Measurements from ENCODE around the gene CT47C1. TPM values are rescaled to one million over a fixed set of nuclear protein-coding genes. Genes with fewer than 3 reads are reported as not detected.

The CT47C1 gene
- total and polyA plus RNA-seq, 2 of the 13 experiments (the other 11 are each of a cell fraction or from before 2014, with no cell fraction given) = not detected

- in situ Hi-C loops (cut with HindIII; ENCODE audit: extremely low pct_ligation_motif_present, low pct_unique_long_range_greater_than_20kb) = no loop called here
- H3K27ac ChIP-seq (ENCODE audit: extremely low read length, insufficient read depth, low read length) = no peak overlapping the region
- no peaks in the 10 kb centered on the region for H3K4me1 ChIP-seq (ENCODE audit: insufficient read depth, low read length)
- no peak overlapping the region for H3K9ac ChIP-seq (ENCODE audit: insufficient read depth, low read depth, low read length)
- FAIRE-seq (no peak), ATAC-seq (no peak), DNase-seq (ENCODE audit: low spot score) (no peak)
- H3K36me3 ChIP-seq (replicated peaks in 1 of 2; ENCODE audit: control insufficient read depth in 1 of 2, insufficient read depth in 2 of 2, low read length in 2 of 2) = no peaks in the 10 kb centered on the region
- intact Hi-C loops (cut with micrococcal nuclease; ENCODE audit: unreplicated experiment) = no loop called here
- no peak for TF ChIP-seq SMYD3 (CRISPR knock-in tag; IDR thresholded peaks at IDR 0.05)
- no peak for TF ChIP-seq RBFOX2 (IDR thresholded peaks at IDR 0.05; ENCODE audit: low read depth, low read length)
- TF ChIP-seq NFE2L1 (CRISPR knock-in tag; IDR thresholded peaks at IDR 0.05; ENCODE audit: borderline replicate concordance) = no peak
- no peak for TF ChIP-seq ZNF530 (CRISPR knock-in tag; IDR thresholded peaks at IDR 0.05; ENCODE audit: low read depth)
- TF ChIP-seq GFI1 (CRISPR knock-in tag; IDR thresholded peaks at IDR 0.05; ENCODE audit: borderline replicate concordance) = no peak
- TF ChIP-seq MAF1 (CRISPR knock-in tag; IDR thresholded peaks at IDR 0.05; ENCODE audit: borderline replicate concordance) = no peak
- TF ChIP-seq SRSF1 (optimal IDR thresholded peaks at IDR 0.05; ENCODE audit: low read depth, low read length) = no peak
- TF ChIP-seq ARID4A (CRISPR knock-in tag; IDR thresholded peaks at IDR 0.05; ENCODE audit: borderline replicate concordance) = no peak
- ChIA-PET POLR2A (no interaction called here), CTCF (ENCODE audit: low intra/inter-chr PET ratio, low total read pairs) (no interaction called here)
- 100% methylated on average over 1 of the region's 1 CpG for WGBS (ENCODE audit: low lambda C conversion rate)
- H3K27me3 ChIP-seq (ENCODE audit: control insufficient read depth in 1 of 2, insufficient read depth in 2 of 2, low read length in 2 of 2) = no peaks in the 10 kb centered on the region
- no peak overlapping the region for H2AFZ ChIP-seq (ENCODE audit: low read length)
- H3K9me3 ChIP-seq (ENCODE audit: low read length) = no peaks in the 10 kb centered on the region
- no peak overlapping the region for H3K4me2 ChIP-seq (ENCODE audit: low read depth, low read length)
- H3K79me2 ChIP-seq (ENCODE audit: insufficient read depth, low read length) = no peaks in the 10 kb centered on the region
- H4K20me1 ChIP-seq (ENCODE audit: insufficient read depth, low read length) = no peaks in the 10 kb centered on the region
- no peak overlapping the region for H3K4me3 ChIP-seq (replicated peaks in 1 of 3; ENCODE audit: insufficient read depth in 1 of 3, low read depth in 2 of 3, low read length in 3 of 3)
- BruUV-seq (replicated peaks) = no TSS peak
These were observed 48.5 kb downstream of the CT47C1 start for GRCh38 chrX:119121341-119121740.

Other genes starting within 250 kb of the CT47C1 start
- 0.14 and 0.20 TPM in 2 replicates for gene ZCCHC12, start 249.2 kb upstream of the CT47C1 start, total RNA-seq (2016; rRNA removed; fragmentation: Illumina TruSeq; extraction: Trizol)
- 0.05 and 0.09 TPM in 2 replicates for gene ZCCHC12, start 249.2 kb upstream of the CT47C1 start, polyA plus RNA-seq (2011; rRNA removed)
- 11.6 and 13.3 TPM in 2 replicates for gene LONRF3, start 98.4 kb upstream of the CT47C1 start, total RNA-seq (2016; rRNA removed; fragmentation: Illumina TruSeq; extraction: Trizol)
- gene LONRF3, start 98.4 kb upstream of the CT47C1 start, polyA plus RNA-seq (2011; rRNA removed) = 4.8 and 5.5 TPM in 2 replicates
- gene KIAA1210, start 54.8 kb downstream of the CT47C1 start, total RNA-seq (2016; rRNA removed; fragmentation: Illumina TruSeq; extraction: Trizol) = not detected in 2 replicates
- gene KIAA1210, start 54.8 kb downstream of the CT47C1 start, polyA plus RNA-seq (2011; rRNA removed) = not detected in 2 replicates
- gene PGRMC1, start 163.3 kb downstream of the CT47C1 start, total RNA-seq (2016; rRNA removed; fragmentation: Illumina TruSeq; extraction: Trizol) = 75.8 and 124 TPM in 2 replicates
- 42.2 and 44.7 TPM in 2 replicates for gene PGRMC1, start 163.3 kb downstream of the CT47C1 start, polyA plus RNA-seq (2011; rRNA removed)

Data from HepG2 (cell line).